Measurements from ENCODE around the gene SAMD1.

Gene SAMD1

GRCh38 chr19:14090509-14091080 is at the start of gene SAMD1:
SAMD1 (minus strand) TSS chr19:14090751.
- DNase-seq (ENCODE audit: low read depth in 2 of 2) = peak; percentile 69 to 71

GRCh38 chr19:14139944-14140343 is 49.4 kb upstream of the SAMD1 start:
- DNase-seq (ENCODE audit: low read depth in 2 of 2) = no peak

- no peak for DNase-seq (ENCODE audit: low read depth in 2 of 2)
Measured at GRCh38 chr19:14138576-14139265, 48.2 kb upstream of the SAMD1 start.

GRCh38 chr19:14136509-14137281 is 46.1 kb upstream of the SAMD1 start, which contains the start of gene ASF1B:
ASF1B (minus strand) TSS chr19:14136589; CDS start chr19:14136456, 133 bp downstream.
- DNase-seq (ENCODE audit: low read depth in 2 of 2) = peak; percentile 97 to 98

GRCh38 chr19:14135985-14136508 is 45.5 kb upstream of the SAMD1 start:
- no peak for DNase-seq (ENCODE audit: low read depth in 2 of 2)

GRCh38 chr19:14135355-14135754 is 44.8 kb upstream of the SAMD1 start:
- DNase-seq (ENCODE audit: low read depth in 2 of 2) = no peak

GRCh38 chr19:14127929-14128509 is 37.5 kb upstream of the SAMD1 start:
- DNase-seq (ENCODE audit: low read depth in 2 of 2) = no peak

GRCh38 chr19:14127176-14127575 is 36.6 kb upstream of the SAMD1 start:
- DNase-seq (ENCODE audit: low read depth in 2 of 2) = no peak

GRCh38 chr19:14122924-14123323 is 32.4 kb upstream of the SAMD1 start:
- no peak for DNase-seq (ENCODE audit: low read depth in 2 of 2)

- DNase-seq (ENCODE audit: low read depth in 2 of 2) = no peak
Measured at GRCh38 chr19:14120497-14120780, 29.9 kb upstream of the SAMD1 start.

- DNase-seq (ENCODE audit: low read depth in 2 of 2) = no peak
Measured at GRCh38 chr19:14119644-14120496, 29.3 kb upstream of the SAMD1 start.

- no peak for DNase-seq (ENCODE audit: low read depth in 2 of 2)
Measured at GRCh38 chr19:14119146-14119545, 28.6 kb upstream of the SAMD1 start.

- DNase-seq (ENCODE audit: low read depth in 2 of 2) = peak in 1 of 2 donors; percentile 4
Measured at GRCh38 chr19:14118165-14119051, 27.9 kb upstream of the SAMD1 start.

GRCh38 chr19:14117668-14118164 is 27.2 kb upstream of the SAMD1 start, which contains the start of gene PRKACA:
PRKACA (minus strand) TSS chr19:14117762; CDS start chr19:14117547, 215 bp downstream.
- peak; percentile 99 for DNase-seq (ENCODE audit: low read depth in 2 of 2)

GRCh38 chr19:14116918-14117578 is 26.5 kb upstream of the SAMD1 start:
- no peak for DNase-seq (ENCODE audit: low read depth in 2 of 2)

- no peak for DNase-seq (ENCODE audit: low read depth in 2 of 2)
Measured at GRCh38 chr19:14116525-14116917, 26.0 kb upstream of the SAMD1 start.

- DNase-seq (ENCODE audit: low read depth in 2 of 2) = no peak
Measured at GRCh38 chr19:14115756-14116155, 25.2 kb upstream of the SAMD1 start.

- DNase-seq (ENCODE audit: low read depth in 2 of 2) = peak; percentile 27 to 32
Measured at GRCh38 chr19:14114854-14115253, 24.3 kb upstream of the SAMD1 start.

GRCh38 chr19:14114439-14114838 is 23.9 kb upstream of the SAMD1 start:
- no peak for DNase-seq (ENCODE audit: low read depth in 2 of 2)
